Metanephros (tissue), 1 donor: ENCODE data around the gene ZNF680. TPM values are rescaled to one million over a fixed set of nuclear protein-coding genes. Genes with fewer than 3 reads are reported as not detected.

Experiments used
- total RNA-seq: library from RNA; depleted of rRNA; stranded (reverse); fragments of >200 nt; gene quantifications from one replicate; pipeline ENCODE4 v1.2.3, GENCODE V29; 2014

Gene ZNF680
- total RNA-seq, result 19.4 TPM

DNA sequence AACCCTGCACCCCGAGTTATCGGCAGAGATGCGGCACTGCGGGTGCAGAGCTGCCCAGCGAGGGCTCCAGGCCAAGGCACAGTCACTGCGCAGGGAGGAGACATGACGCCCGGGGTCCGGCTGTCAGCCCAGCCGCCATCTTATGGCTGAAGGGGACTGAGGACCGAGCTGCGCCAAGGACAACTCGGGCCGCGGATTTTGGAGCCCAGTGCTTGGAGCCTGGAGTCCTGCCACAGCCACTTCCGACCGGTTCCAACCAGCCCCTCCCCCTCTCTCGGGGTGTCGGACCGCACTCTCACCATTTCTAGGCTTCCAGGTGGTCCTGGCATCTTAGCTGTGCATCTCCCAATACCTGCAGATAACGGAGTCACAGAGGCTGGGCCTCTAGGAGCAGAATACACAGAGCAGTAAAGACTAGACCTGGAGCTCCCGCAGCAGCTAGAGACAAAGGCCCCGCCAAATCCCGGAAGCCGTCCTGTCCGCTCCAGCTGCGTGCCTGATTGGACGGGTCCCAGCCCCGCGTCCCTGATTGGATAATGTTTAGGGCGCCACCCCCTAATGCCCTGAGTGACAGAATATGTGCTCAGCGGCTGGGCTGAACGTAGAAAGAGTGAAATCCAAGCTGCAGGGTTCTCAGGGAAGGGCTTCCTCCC, at the start of gene ZNF680:
Gene ZNF680, minus strand, starts transcription at position 446 of the 653 bp plus-strand sequence. Its CDS starts 117 bp downstream, at position 329.

Other genes with a start within 250 kb of the ZNF680 start
- gene ZNF736, start 249.1 kb downstream of the ZNF680 start, total RNA-seq, result 36.1 TPM
- gene ZNF107, start 103.1 kb upstream of the ZNF680 start, total RNA-seq, result 6.5 TPM
- gene ZNF138, start 231.4 kb upstream of the ZNF680 start, total RNA-seq, result 12.6 TPM